ENCODE data around the gene DBF4. TPM values are rescaled to one million over a fixed set of nuclear protein-coding genes. Genes with fewer than 3 reads are reported as not detected.
"Not testable (repeated sequence)": the region's sequence is repeated elsewhere in the genome, so short reads cannot be mapped to it uniquely, and the experiment has no call there.

Gene DBF4
- total and polyA plus RNA-seq, 2 donors (not counting 1 experiment from before 2014, with no cell fraction given), result 5.5 to 13.9 TPM

DNA sequence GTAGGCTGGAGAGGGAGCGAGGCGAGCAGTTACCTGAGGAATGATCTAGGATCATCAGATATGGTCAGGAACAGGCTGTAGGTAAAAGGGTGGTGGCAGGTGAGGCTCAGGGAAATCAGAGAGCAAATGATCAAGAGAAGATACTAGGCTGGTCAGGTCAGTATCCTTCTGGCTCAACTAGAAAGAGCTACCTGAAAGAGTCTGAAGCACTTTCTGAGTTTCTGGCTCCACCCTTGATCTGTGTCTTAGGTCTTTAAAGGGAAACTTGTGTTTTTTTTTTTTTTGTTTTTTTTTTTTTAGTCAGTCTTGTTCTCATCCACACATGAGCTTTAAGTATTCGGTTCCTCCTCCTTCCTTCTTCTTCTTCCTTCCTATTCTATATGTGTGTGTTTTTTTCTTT lies 68.3 kb downstream of the DBF4 start:
- Histone ChIP-seq H4K20me1 (ENCODE audit: control insufficient read depth, extremely low read depth, insufficient read depth, low read length) (no peaks in the 10 kb centered on the region), H3K36me3 (ENCODE audit: control insufficient read depth, insufficient read depth, low read length) (no peaks in the 10 kb centered on the region), H3K27me3 (ENCODE audit: control insufficient read depth, insufficient read depth, low read length) (no peaks in the 10 kb centered on the region), H3K4me3 (replicated peaks in 1 of 4; ENCODE audit: control extremely low read depth in 1 of 4, insufficient read depth in 1 of 4, low read depth in 3 of 4, low read length in 4 of 4) (no peak overlapping the region), H2AFZ (ENCODE audit: low read length) (no peak overlapping the region), H3K27ac (ENCODE audit: insufficient read depth, low read length) (no peak overlapping the region), H3K4me1 (ENCODE audit: control insufficient read depth, extremely low read depth, insufficient read depth, low read length) (no peaks in the 10 kb centered on the region), H3K4me2 (ENCODE audit: extremely low read depth, insufficient read depth, low read length) (no peak overlapping the region), H3K9me3 (ENCODE audit: control insufficient read depth, insufficient read depth, low read depth, low read length) (no peaks in the 10 kb centered on the region), H3K9ac (ENCODE audit: insufficient read depth, low read length) (no peak overlapping the region), H3K79me2 (ENCODE audit: control insufficient read depth, insufficient read depth, low read length) (no peaks in the 10 kb centered on the region)
- DNase-seq (ENCODE audit: low read depth in 2 of 2), result no peak
- TF ChIP-seq, protein P1, sequence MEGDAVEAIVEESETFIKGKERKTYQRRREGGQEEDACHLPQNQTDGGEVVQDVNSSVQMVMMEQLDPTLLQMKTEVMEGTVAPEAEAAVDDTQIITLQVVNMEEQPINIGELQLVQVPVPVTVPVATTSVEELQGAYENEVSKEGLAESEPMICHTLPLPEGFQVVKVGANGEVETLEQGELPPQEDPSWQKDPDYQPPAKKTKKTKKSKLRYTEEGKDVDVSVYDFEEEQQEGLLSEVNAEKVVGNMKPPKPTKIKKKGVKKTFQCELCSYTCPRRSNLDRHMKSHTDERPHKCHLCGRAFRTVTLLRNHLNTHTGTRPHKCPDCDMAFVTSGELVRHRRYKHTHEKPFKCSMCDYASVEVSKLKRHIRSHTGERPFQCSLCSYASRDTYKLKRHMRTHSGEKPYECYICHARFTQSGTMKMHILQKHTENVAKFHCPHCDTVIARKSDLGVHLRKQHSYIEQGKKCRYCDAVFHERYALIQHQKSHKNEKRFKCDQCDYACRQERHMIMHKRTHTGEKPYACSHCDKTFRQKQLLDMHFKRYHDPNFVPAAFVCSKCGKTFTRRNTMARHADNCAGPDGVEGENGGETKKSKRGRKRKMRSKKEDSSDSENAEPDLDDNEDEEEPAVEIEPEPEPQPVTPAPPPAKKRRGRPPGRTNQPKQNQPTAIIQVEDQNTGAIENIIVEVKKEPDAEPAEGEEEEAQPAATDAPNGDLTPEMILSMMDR (conservative IDR thresholded peaks at IDR 0.05 in 1 of 2, IDR thresholded peaks at IDR 0.05 in 1 of 2; ENCODE audit: low read depth in 1 of 2, low read length in 2 of 2), result no peak
- TF ChIP-seq EZH2 (IDR thresholded peaks at IDR 0.05; ENCODE audit: low read length, missing control alignments), result no peak

DNA sequence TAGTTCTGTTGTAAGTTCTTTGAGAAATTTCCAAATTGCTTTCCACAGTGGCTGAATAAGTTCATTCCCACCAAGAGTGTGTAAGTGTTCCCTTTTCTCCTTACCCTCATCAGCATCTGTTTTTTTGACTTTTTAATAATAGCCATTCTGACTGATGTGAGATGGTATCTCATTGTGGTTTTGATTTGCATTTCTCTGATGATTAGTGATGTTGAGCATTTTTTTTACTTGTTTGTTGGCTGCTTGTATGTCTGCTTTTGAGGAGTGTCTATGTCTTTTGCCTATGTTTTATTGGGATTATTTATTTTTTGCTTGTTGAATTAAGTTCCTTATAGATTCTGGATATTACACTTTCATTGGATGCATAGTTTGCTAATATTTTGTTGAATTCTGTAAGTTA lies 69.6 kb downstream of the DBF4 start:
- H3K27ac ChIP-seq (ENCODE audit: insufficient read depth, low read length); H3K36me3 ChIP-seq (ENCODE audit: control insufficient read depth, insufficient read depth, low read length); H3K4me3 ChIP-seq (replicated peaks in 1 of 4; ENCODE audit: control extremely low read depth in 1 of 4, insufficient read depth in 1 of 4, low read depth in 3 of 4, low read length in 4 of 4); DNase-seq (ENCODE audit: low read depth in 2 of 2); H3K79me2 ChIP-seq (ENCODE audit: control insufficient read depth, insufficient read depth, low read length); H2AFZ ChIP-seq (ENCODE audit: low read length); H3K9me3 ChIP-seq (ENCODE audit: control insufficient read depth, insufficient read depth, low read depth, low read length); H3K4me2 ChIP-seq (ENCODE audit: extremely low read depth, insufficient read depth, low read length); H3K27me3 ChIP-seq (ENCODE audit: control insufficient read depth, insufficient read depth, low read length); H3K9ac ChIP-seq (ENCODE audit: insufficient read depth, low read length); H3K4me1 ChIP-seq (ENCODE audit: control insufficient read depth, extremely low read depth, insufficient read depth, low read length); H4K20me1 ChIP-seq (ENCODE audit: control insufficient read depth, extremely low read depth, insufficient read depth, low read length): not testable (repeated sequence)

DNA sequence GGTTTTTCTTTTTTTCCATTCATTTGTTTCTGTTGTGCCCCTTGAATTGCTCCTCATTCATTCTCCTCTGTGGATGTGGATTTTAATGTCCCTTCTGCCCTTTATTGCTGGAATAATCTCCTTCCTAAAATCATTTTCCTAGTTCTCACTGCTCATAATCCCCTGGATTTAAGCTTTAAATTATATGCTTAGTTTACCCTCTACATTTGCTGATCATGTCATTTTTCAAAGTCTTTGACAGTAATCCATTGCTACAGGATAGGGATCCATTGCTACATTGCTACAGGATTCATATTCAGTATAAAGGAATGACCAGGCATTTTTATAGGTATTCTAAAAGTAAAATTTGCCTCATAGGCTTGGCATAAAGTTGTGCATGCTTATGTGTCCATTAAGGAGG lies 72.1 kb downstream of the DBF4 start:
- H3K9me3 ChIP-seq (ENCODE audit: control insufficient read depth, insufficient read depth, low read depth, low read length), result no peaks in the 10 kb centered on the region
- no peaks in the 10 kb centered on the region for H3K4me1 ChIP-seq (ENCODE audit: control insufficient read depth, extremely low read depth, insufficient read depth, low read length)
- no peak for DNase-seq (ENCODE audit: low read depth in 2 of 2)
- H3K9ac ChIP-seq (ENCODE audit: insufficient read depth, low read length), result no peak overlapping the region
- H3K4me3 ChIP-seq (replicated peaks in 1 of 4; ENCODE audit: control extremely low read depth in 1 of 4, insufficient read depth in 1 of 4, low read depth in 3 of 4, low read length in 4 of 4), result no peak overlapping the region
- no peaks in the 10 kb centered on the region for H4K20me1 ChIP-seq (ENCODE audit: control insufficient read depth, extremely low read depth, insufficient read depth, low read length)
- H3K4me2 ChIP-seq (ENCODE audit: extremely low read depth, insufficient read depth, low read length), result no peak overlapping the region
- no peak overlapping the region for H2AFZ ChIP-seq (ENCODE audit: low read length)
- no peaks in the 10 kb centered on the region for H3K27me3 ChIP-seq (ENCODE audit: control insufficient read depth, insufficient read depth, low read length)
- no peak overlapping the region for H3K27ac ChIP-seq (ENCODE audit: insufficient read depth, low read length)
- H3K79me2 ChIP-seq (ENCODE audit: control insufficient read depth, insufficient read depth, low read length), result no peaks in the 10 kb centered on the region
- H3K36me3 ChIP-seq (ENCODE audit: control insufficient read depth, insufficient read depth, low read length), result no peaks in the 10 kb centered on the region
- TF ChIP-seq, protein P1 (conservative IDR thresholded peaks at IDR 0.05 in 1 of 2, IDR thresholded peaks at IDR 0.05 in 1 of 2; ENCODE audit: low read depth in 1 of 2, low read length in 2 of 2), result no peak
- no peak for TF ChIP-seq EZH2 (IDR thresholded peaks at IDR 0.05; ENCODE audit: low read length, missing control alignments)

Other genes starting within 250 kb of the DBF4 start
- 0.26 and 1.5 TPM in 2 replicates for gene RUNDC3B, start 248.1 kb upstream of the DBF4 start, total RNA-seq
- 0.19 and 0.30 TPM in 2 replicates for gene RUNDC3B, start 248.1 kb upstream of the DBF4 start, polyA plus RNA-seq
- gene SLC25A40, start 133 bp upstream of the DBF4 start, total RNA-seq, result 4.1 and 6.3 TPM in 2 replicates
- 9.9 and 10.2 TPM in 2 replicates for gene SLC25A40, start 133 bp upstream of the DBF4 start, polyA plus RNA-seq
- gene ADAM22, start 57.8 kb downstream of the DBF4 start, total RNA-seq, result 0.51 and 0.66 TPM in 2 replicates
- 0.18 and 0.33 TPM in 2 replicates for gene ADAM22, start 57.8 kb downstream of the DBF4 start, polyA plus RNA-seq